Mesenteric fat pad (tissue), 1 donor: ENCODE measurements around the gene STK11. TPM values are rescaled to one million over a fixed set of nuclear protein-coding genes. Genes with fewer than 3 reads are reported as not detected.
A peak's percentile ranks its signal among the peaks of the same experiment; 100 is the strongest.

Experiments
- DNase-seq: peaks from one replicate; pipeline ENCODE4 v3.0.0-alpha.2; 2020; ENCODE audit warnings: low spot score
- total RNA-seq: library from RNA; stranded (reverse); fragmentation: NEBNext Ultra II Directional; extraction: Animal tissue kit (Norgen Biotek cat#: 25700); gene quantifications from one replicate; pipeline ENCODE4 v1.2.1, GENCODE V29; 2021
- donor health status: DM: yes; HTN: yes; CAD: no.

STK11 gene
- total RNA-seq, 1 donor from 2014 or later = 60.8 TPM

- DNase-seq = peak; percentile 100
These were observed 55.4 kb downstream of the STK11 start for GRCh38 chr19:1260749-1261537.

- DNase-seq = no peak
These were observed 55.9 kb downstream of the STK11 start for GRCh38 chr19:1261538-1261797.

GRCh38 chr19:1261798-1262622, 56.4 kb downstream of the STK11 start:
- no peak for DNase-seq

GRCh38 chr19:1262623-1263123, 57.1 kb downstream of the STK11 start:
- DNase-seq = no peak

- no peak for DNase-seq
These were observed 57.6 kb downstream of the STK11 start for GRCh38 chr19:1263188-1263587.

GRCh38 chr19:1264801-1265614, 59.4 kb downstream of the STK11 start:
- DNase-seq = no peak

- no peak for DNase-seq
These were observed 60.1 kb downstream of the STK11 start for GRCh38 chr19:1265615-1266128.

GRCh38 chr19:1266129-1266915, 60.7 kb downstream of the STK11 start:
- DNase-seq = peak; percentile 99

GRCh38 chr19:1266916-1267476, 61.4 kb downstream of the STK11 start:
- peak; percentile 98 for DNase-seq

- DNase-seq = no peak
These were observed 62.1 kb downstream of the STK11 start for GRCh38 chr19:1267477-1268225.

GRCh38 chr19:1268226-1269064, 62.9 kb downstream of the STK11 start:
- DNase-seq = no peak

- peak; percentile 100 for DNase-seq
These were observed 63.5 kb downstream of the STK11 start, which contains the start of gene CIRBP for GRCh38 chr19:1269065-1269477. Gene CIRBP (plus strand): TSS chr19:1269332. CDS start chr19:1270934, 1,602 bp downstream.

- peak; percentile 98 for DNase-seq
These were observed 64.1 kb downstream of the STK11 start for GRCh38 chr19:1269478-1270212.

GRCh38 chr19:1270213-1270853, 64.8 kb downstream of the STK11 start:
- no peak for DNase-seq

GRCh38 chr19:1270854-1271527, 65.4 kb downstream of the STK11 start:
- no peak for DNase-seq
